WTC11 (cell line): ENCODE data around the gene EFNA5. TPM values are rescaled to one million over a fixed set of nuclear protein-coding genes. Genes with fewer than 3 reads are reported as not detected.

Source experiments
- ATAC-seq: fragments of 200-7000 bp; cut with Tn5 transposase; 2 replicates; pipeline ENCODE4 v1.10.0; 2021; ENCODE audit warnings: mild to moderate bottlenecking, moderate library complexity
- CTCF ChIA-PET: fragments of 300-600 bp; sonication (Branson Sonifier 250); formaldehyde crosslinking; loops from one replicate; lab custom pipeline; 2021; ENCODE audit warnings: antibody characterized with exemption; lab: Charles Lee
- POLR2A ChIA-PET: fragments of 350-600 bp; sonication (Branson Sonifier 250); formaldehyde crosslinking; loops from one replicate; lab custom pipeline; 2021; ENCODE audit warnings: antibody characterized with exemption; lab: Charles Lee
- DNase-seq: peaks from one replicate; pipeline ENCODE4 v3.0.0; 2021; ENCODE audit warnings: low spot score
- H3K27ac Mint-ChIP-seq: 2 replicates; pipeline ENCODE4 v1.8.0; 2021; ENCODE audit warnings: mixed read lengths
- H3K27me3 Mint-ChIP-seq: 2 replicates; pipeline ENCODE4 v1.8.0; 2021; ENCODE audit warnings: low read depth, mild to moderate bottlenecking, moderate library complexity, mixed read lengths
- H3K36me3 Mint-ChIP-seq: 2 replicates; pipeline ENCODE4 v1.8.0; 2021; ENCODE audit warnings: mixed read lengths
- H3K4me1 Mint-ChIP-seq: 2 replicates; pipeline ENCODE4 v1.8.0; 2022; ENCODE audit warnings: mixed read lengths
- H3K4me3 Mint-ChIP-seq: 2 replicates; pipeline ENCODE4 v1.8.0; 2021; ENCODE audit warnings: mild to moderate bottlenecking, moderate library complexity, mixed read lengths
- H3K9me3 Mint-ChIP-seq: 2 replicates; pipeline ENCODE4 v1.8.0; 2021; ENCODE audit warnings: mixed read lengths
- ARID4B ChIP-seq: sonication (generic); formaldehyde crosslinking; IDR thresholded peaks from 2 replicates; pipeline ENCODE4 v1.8.0; 2023; ENCODE audit warnings: missing genetic modification reagents, mild to moderate bottlenecking, borderline replicate concordance
- E2F1 ChIP-seq: sonication (generic); formaldehyde crosslinking; IDR thresholded peaks from 2 replicates; pipeline ENCODE4 v1.8.0; 2022; ENCODE audit warnings: mild to moderate bottlenecking, missing genetic modification reagents
- E2F4 ChIP-seq: sonication (generic); formaldehyde crosslinking; IDR thresholded peaks from 2 replicates; pipeline ENCODE4 v1.8.1; 2022; ENCODE audit warnings: low read depth, mild to moderate bottlenecking, moderate library complexity, missing genetic modification reagents, borderline replicate concordance
- ELF4 ChIP-seq: sonication (generic); formaldehyde crosslinking; IDR thresholded peaks from 2 replicates; pipeline ENCODE4 v1.8.1; 2022; ENCODE audit warnings: low read depth, mild to moderate bottlenecking, moderate library complexity, missing genetic modification reagents
- FOXP1 ChIP-seq: sonication (generic); formaldehyde crosslinking; IDR thresholded peaks from 2 replicates; pipeline ENCODE4 v1.8.0; 2022; ENCODE audit warnings: missing genetic modification reagents, mild to moderate bottlenecking, moderate library complexity, borderline replicate concordance
- FOXP4 ChIP-seq: sonication (generic); formaldehyde crosslinking; IDR thresholded peaks from 2 replicates; pipeline ENCODE4 v1.8.0; 2022; ENCODE audit warnings: mild to moderate bottlenecking, missing genetic modification reagents
- GRHL2 ChIP-seq: fragments of 250-450 bp; sonication (Bioruptor Pico); IDR thresholded peaks from 2 replicates; pipeline ENCODE4 v1.8.0; 2022; ENCODE audit warnings: mild to moderate bottlenecking, moderate library complexity; ENCODE audit not compliant: insufficient replicate concordance, severe bottlenecking
- MXD4 ChIP-seq: fragments of 250-450 bp; sonication (Bioruptor Pico); IDR thresholded peaks from 2 replicates; pipeline ENCODE4 v1.8.0; 2021; ENCODE audit warnings: mild to moderate bottlenecking, moderate library complexity, borderline replicate concordance
- NFE2L1 ChIP-seq: sonication (generic); formaldehyde crosslinking; IDR thresholded peaks from 2 replicates; pipeline ENCODE4 v1.8.1; 2023; ENCODE audit warnings: missing genetic modification reagents
- PRDM15 ChIP-seq: sonication (generic); formaldehyde crosslinking; IDR thresholded peaks from 2 replicates; pipeline ENCODE4 v1.8.0; 2022; ENCODE audit warnings: missing genetic modification reagents
- RELA ChIP-seq: sonication (generic); formaldehyde crosslinking; IDR thresholded peaks from 2 replicates; pipeline ENCODE4 v1.8.1; 2022; ENCODE audit warnings: missing genetic modification reagents, mild to moderate bottlenecking, borderline replicate concordance
- SMAD3 ChIP-seq: sonication (generic); formaldehyde crosslinking; IDR thresholded peaks from 2 replicates; pipeline ENCODE4 v1.8.0; 2022; ENCODE audit warnings: missing genetic modification reagents, mild to moderate bottlenecking, borderline replicate concordance
- SP1 ChIP-seq: sonication (generic); formaldehyde crosslinking; conservative IDR thresholded peaks from 2 replicates; pipeline ENCODE4 v1.8.1; 2022; ENCODE audit warnings: missing genetic modification reagents
- TEAD4 ChIP-seq: sonication (generic); formaldehyde crosslinking; IDR thresholded peaks from 2 replicates; pipeline ENCODE4 v1.8.0; 2022; ENCODE audit warnings: mild to moderate bottlenecking, missing genetic modification reagents
- ZNF138 ChIP-seq: sonication (generic); formaldehyde crosslinking; conservative IDR thresholded peaks from 2 replicates; pipeline ENCODE4 v1.8.1; 2022; ENCODE audit warnings: mild to moderate bottlenecking, moderate library complexity, missing genetic modification reagents
- ZNF263 ChIP-seq: sonication (generic); formaldehyde crosslinking; IDR thresholded peaks from 2 replicates; pipeline ENCODE4 v1.8.1; 2022; ENCODE audit warnings: low read depth, mild to moderate bottlenecking, moderate library complexity, missing genetic modification reagents
- ZNF317 ChIP-seq: sonication (generic); formaldehyde crosslinking; IDR thresholded peaks from 2 replicates; pipeline ENCODE4 v1.8.1; 2023; ENCODE audit warnings: low read depth, mild to moderate bottlenecking, moderate library complexity, missing genetic modification reagents, borderline replicate concordance
- total RNA-seq: library from RNA; stranded (reverse); gene quantifications from 3 replicates; pipeline ENCODE4 v1.2.3, GENCODE V29; 2021

The EFNA5 gene
- total RNA-seq, 1 experiment from 2014 or later = 17.4 TPM

- peaks cover 43% of the 10 kb centered on the region for H3K4me1 Mint-ChIP-seq
Measured at GRCh38 chr5:107593009-107593408, 77.7 kb downstream of the EFNA5 start.

GRCh38 chr5:107592515-107592914 is 78.2 kb downstream of the EFNA5 start:
- peaks cover 46% of the 10 kb centered on the region for H3K4me1 Mint-ChIP-seq
- ChIA-PET POLR2A (no interaction called here), CTCF (interaction anchor here (5.9 kb wide), 1 partner anchor 21 kb away, joined by 32 read pairs; no protein-coding TSS in a partner anchor)
- ATAC-seq (no peak), DNase-seq (no peak)
- H3K9me3 Mint-ChIP-seq = no peaks in the 10 kb centered on the region
- H3K27me3 Mint-ChIP-seq = no peaks in the 10 kb centered on the region
- no peak overlapping the region for H3K4me3 Mint-ChIP-seq
- no peaks in the 10 kb centered on the region for H3K36me3 Mint-ChIP-seq
- H3K27ac Mint-ChIP-seq = peak overlapping the region; percentile 25; the same call in 1 of the 2 replicates
- TF ChIP-seq RELA (CRISPR knock-in tag) (no peak), FOXP4 (CRISPR knock-in tag) (no peak), PRDM15 (CRISPR knock-in tag) (peak; percentile 75), ZNF138 (CRISPR knock-in tag) (no peak), NFE2L1 (no peak), SP1 (CRISPR knock-in tag) (no peak)

More at GRCh38 chr5:107593009-107593408, 77.7 kb downstream of the EFNA5 start:
- DNase-seq (no peak), ATAC-seq (no peak)
- Mint-ChIP-seq H3K27ac (no peak overlapping the region), H3K9me3 (no peaks in the 10 kb centered on the region), H3K27me3 (no peaks in the 10 kb centered on the region), H3K4me3 (no peak overlapping the region), H3K36me3 (no peaks in the 10 kb centered on the region)
- TF ChIP-seq ELF4 (CRISPR knock-in tag) (no peak), GRHL2 (no peak), E2F1 (CRISPR knock-in tag) (no peak), ARID4B (no peak)
- POLR2A ChIA-PET = no interaction called here
- CTCF ChIA-PET = interaction anchor here (5.9 kb wide), 1 partner anchor 22 kb away, joined by 32 read pairs; no protein-coding TSS in a partner anchor

- no peak for TF ChIP-seq TEAD4 (CRISPR knock-in tag)
- TF ChIP-seq FOXP1 = no peak
- TF ChIP-seq ZNF317 (CRISPR knock-in tag) = no peak
- TF ChIP-seq E2F4 (CRISPR knock-in tag) = no peak
- TF ChIP-seq MXD4 (CRISPR knock-in tag) = no peak
- no peak for TF ChIP-seq ZNF263
- TF ChIP-seq NFE2L1 = no peak
- TF ChIP-seq SMAD3 (CRISPR knock-in tag) = no peak
- no peaks in the 10 kb centered on the region for H3K36me3 Mint-ChIP-seq
- H3K4me1 Mint-ChIP-seq = peaks cover 46% of the 10 kb centered on the region
- H3K4me3 Mint-ChIP-seq = no peak overlapping the region
- ChIA-PET POLR2A (no interaction called here), CTCF (interaction anchor here (0.6 to 3.9 kb wide), 2 partner anchors 19 to 118 kb away, joined by 6 to 19 read pairs; no protein-coding TSS in a partner anchor)
- H3K27ac Mint-ChIP-seq = no peak overlapping the region
- no peak for ATAC-seq
- H3K9me3 Mint-ChIP-seq = no peaks in the 10 kb centered on the region
- no peak for DNase-seq
- no peaks in the 10 kb centered on the region for H3K27me3 Mint-ChIP-seq
Measured at GRCh38 chr5:107590686-107591085, 80.1 kb downstream of the EFNA5 start.
